ENCODE measurements around the gene PATL1.

The PATL1 gene

DNA sequence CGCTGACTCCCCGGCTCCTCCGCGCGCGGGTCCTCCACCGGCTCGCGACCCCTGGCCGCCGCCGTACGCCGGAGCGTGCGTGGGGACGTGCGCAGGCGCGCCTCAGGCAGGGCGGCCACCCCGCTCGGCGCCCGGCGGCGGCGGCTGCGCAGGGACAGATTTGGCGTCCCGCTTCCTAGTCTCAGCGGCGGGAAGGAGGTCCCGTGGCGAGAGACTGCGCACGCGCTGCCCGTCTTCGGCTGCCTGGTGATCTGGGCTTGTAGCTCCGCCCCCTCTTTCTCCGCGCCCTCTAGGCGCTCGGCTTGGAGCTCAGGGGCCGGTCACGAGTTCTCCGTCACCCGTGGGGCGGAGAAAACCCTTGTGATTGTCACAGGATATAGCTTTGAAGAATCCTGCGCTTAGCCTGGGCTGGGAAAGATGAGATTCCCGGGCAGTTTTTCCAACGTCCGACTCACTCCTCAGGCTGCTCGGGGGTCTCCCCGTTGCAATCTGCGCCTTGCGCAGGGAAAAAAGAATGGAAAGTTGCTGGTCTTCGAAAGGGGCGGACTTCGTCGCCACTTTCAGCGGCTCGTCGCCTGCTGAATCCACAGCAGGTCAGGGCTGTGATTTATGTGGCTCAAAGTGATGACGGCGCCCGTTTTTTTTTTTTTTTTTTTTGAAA, at the start of gene PATL1:
TSS of gene PATL1 (minus strand) at position 88 of the 661 bp plus-strand sequence. CDS start 142 bp downstream, outside the sequence.
- no peaks in the 10 kb centered on the region for H4K20me1 ChIP-seq (ENCODE audit: low read depth, low read length)
- peaks cover 26% of the 10 kb centered on the region for H3K79me2 ChIP-seq (ENCODE audit: insufficient read depth, low read length)
- peak within 1 kb of the TSS; percentile 87 for H3K4me2 ChIP-seq (ENCODE audit: low read depth, low read length, poor library complexity, severe bottlenecking)
- H3K27me3 ChIP-seq (ENCODE audit: low read length) = no peaks in the 10 kb centered on the region
- peak within 1 kb of the TSS; percentile 55 for H3K27ac ChIP-seq (ENCODE audit: low read depth, low read length)
- H3K9ac ChIP-seq (ENCODE audit: low read length) = peak within 1 kb of the TSS; percentile 96
- peak within 1 kb of the TSS; percentile 97 for H2AFZ ChIP-seq (ENCODE audit: low read depth, low read length, severe bottlenecking)
- H3K36me3 ChIP-seq (ENCODE audit: low read length) = peaks cover 15% of the 10 kb centered on the region
- no peak for TF ChIP-seq EZH2phosphoT487 (conservative IDR thresholded peaks at IDR 0.05; ENCODE audit: low read length)
- TF ChIP-seq CTCF (IDR thresholded peaks at IDR 0.05; ENCODE audit: insufficient read depth, low read length, poor library complexity, severe bottlenecking) = no peak
- no peaks in the 10 kb centered on the region for H3K9me2 ChIP-seq (replicated peaks; ENCODE audit: insufficient read depth, low read length)
- H3F3A ChIP-seq (ENCODE audit: insufficient read depth) = peaks cover 6% of the 10 kb centered on the region; the same call in 1 of the 2 replicates
- no peaks in the 10 kb centered on the region for H3K9me3 ChIP-seq (ENCODE audit: insufficient read depth, low read length)
- peak within 1 kb of the TSS; percentile 72 for H3K4me3 ChIP-seq (ENCODE audit: insufficient read depth, low read length, poor library complexity, severe bottlenecking)

DNA sequence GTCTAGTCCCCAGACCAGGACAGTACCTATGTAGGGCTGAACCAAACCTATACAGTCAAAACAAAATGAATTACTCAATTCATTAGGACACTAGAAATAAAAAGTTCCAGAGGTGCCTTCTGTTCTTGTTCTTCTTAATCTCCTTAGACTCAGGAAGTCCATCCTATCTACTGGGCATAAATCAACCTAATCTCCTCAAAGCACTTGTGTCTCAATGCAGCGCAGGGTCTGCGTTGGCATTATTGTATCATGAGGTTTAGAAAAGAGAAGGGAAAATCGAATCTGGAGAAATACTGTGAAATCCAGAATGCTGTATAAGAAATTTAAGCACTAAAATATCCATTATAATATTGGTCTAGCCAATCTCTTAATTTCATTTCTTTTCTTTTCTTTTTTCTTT, 47.2 kb upstream of the PATL1 start:
- TF ChIP-seq CTCF (IDR thresholded peaks at IDR 0.05; ENCODE audit: insufficient read depth, low read length, poor library complexity, severe bottlenecking) = no peak
- no peak for TF ChIP-seq EZH2phosphoT487 (conservative IDR thresholded peaks at IDR 0.05; ENCODE audit: low read length)
- Histone ChIP-seq H3K4me2 (ENCODE audit: low read depth, low read length, poor library complexity, severe bottlenecking) (no peak overlapping the region), H3K4me3 (ENCODE audit: insufficient read depth, low read length, poor library complexity, severe bottlenecking) (no peak overlapping the region)

DNA sequence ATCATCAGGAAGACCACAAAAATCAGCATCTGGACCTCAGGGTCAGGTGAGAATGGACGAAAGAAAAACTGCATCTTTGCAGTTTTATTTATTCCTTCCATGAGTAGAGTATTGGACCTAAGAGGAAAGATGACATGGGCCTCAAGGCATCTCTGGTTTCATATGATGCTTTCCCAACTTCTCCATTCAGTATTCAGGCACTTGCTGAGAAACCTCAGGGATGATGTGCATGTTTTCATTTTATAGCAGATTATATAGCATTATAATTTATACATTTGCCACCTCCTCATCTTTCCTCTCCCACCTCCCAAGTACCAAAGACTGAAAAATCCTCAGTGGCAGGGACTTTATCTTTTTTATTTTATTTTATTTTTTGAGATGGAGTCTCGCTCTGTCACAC, 44.9 kb upstream of the PATL1 start, which contains the start of gene OR10V1:
TSS of gene OR10V1 (minus strand) at position 101 of the 400 bp plus-strand sequence. CDS start at position 101, 0 bp downstream.
- no peak within 1 kb of the TSS for H3K9ac ChIP-seq (ENCODE audit: low read length)
- H3K9me2 ChIP-seq (replicated peaks; ENCODE audit: insufficient read depth, low read length) = no peaks in the 10 kb centered on the region
- no peaks in the 10 kb centered on the region for H3F3A ChIP-seq (ENCODE audit: insufficient read depth)
- TF ChIP-seq EZH2phosphoT487 (conservative IDR thresholded peaks at IDR 0.05; ENCODE audit: low read length) = no peak
- no peak within 1 kb of the TSS for H2AFZ ChIP-seq (ENCODE audit: low read depth, low read length, severe bottlenecking)
- H3K27ac ChIP-seq (ENCODE audit: low read depth, low read length) = no peak within 1 kb of the TSS
- H3K9me3 ChIP-seq (ENCODE audit: insufficient read depth, low read length) = no peaks in the 10 kb centered on the region
- H3K36me3 ChIP-seq (ENCODE audit: low read length) = no peaks in the 10 kb centered on the region
- H3K27me3 ChIP-seq (ENCODE audit: low read length) = no peaks in the 10 kb centered on the region
- H3K4me3 ChIP-seq (ENCODE audit: insufficient read depth, low read length, poor library complexity, severe bottlenecking) = no peak within 1 kb of the TSS
- H4K20me1 ChIP-seq (ENCODE audit: low read depth, low read length) = no peaks in the 10 kb centered on the region
- no peaks in the 10 kb centered on the region for H3K79me2 ChIP-seq (ENCODE audit: insufficient read depth, low read length)
- H3K4me2 ChIP-seq (ENCODE audit: low read depth, low read length, poor library complexity, severe bottlenecking) = no peak within 1 kb of the TSS

More for the DNA sequence above, 47.2 kb upstream of the PATL1 start:
- no peak overlapping the region for H2AFZ ChIP-seq (ENCODE audit: low read depth, low read length, severe bottlenecking)
- no peak overlapping the region for H3K9ac ChIP-seq (ENCODE audit: low read length)
- H3K9me2 ChIP-seq (replicated peaks; ENCODE audit: insufficient read depth, low read length) = no peaks in the 10 kb centered on the region
- H3K79me2 ChIP-seq (ENCODE audit: insufficient read depth, low read length) = no peaks in the 10 kb centered on the region
- H3K27ac ChIP-seq (ENCODE audit: low read depth, low read length) = no peak overlapping the region
- H3F3A ChIP-seq (ENCODE audit: insufficient read depth) = no peaks in the 10 kb centered on the region
- no peaks in the 10 kb centered on the region for H3K9me3 ChIP-seq (ENCODE audit: insufficient read depth, low read length)
- H3K36me3 ChIP-seq (ENCODE audit: low read length) = no peaks in the 10 kb centered on the region
- H3K27me3 ChIP-seq (ENCODE audit: low read length) = no peaks in the 10 kb centered on the region
- no peaks in the 10 kb centered on the region for H4K20me1 ChIP-seq (ENCODE audit: low read depth, low read length)

Data from SU-DHL-6 (cell line).